ENCODE data around the gene GPR151. TPM values are rescaled to one million over a fixed set of nuclear protein-coding genes. Genes with fewer than 3 reads are reported as not detected.
"Not testable (repeated sequence)": the region's sequence is repeated elsewhere in the genome, so short reads cannot be mapped to it uniquely, and the experiment has no call there.

GPR151 gene
- polyA plus RNA-seq (2013, experiment 1 of 2; ENCODE audit: insufficient read length): not detected
- polyA plus RNA-seq (2013, experiment 2 of 2; ENCODE audit: insufficient read length): not detected

GRCh38 chr5:146516151-146516475 is at the start of gene GPR151:
Gene GPR151, minus strand, starts transcription at chr5:146516190. Its CDS starts 77 bp downstream, at chr5:146516113.
- DNase-seq: no peak

GRCh38 chr5:146564007-146564762 is 48.2 kb upstream of the GPR151 start:
- no peak for DNase-seq

GRCh38 chr5:146562461-146562860 is 46.5 kb upstream of the GPR151 start:
- DNase-seq: no peak

- peak; percentile 31 for DNase-seq
These were observed 45.7 kb upstream of the GPR151 start for GRCh38 chr5:146561711-146562110.

- DNase-seq: peak; percentile 81
These were observed 44.3 kb upstream of the GPR151 start for GRCh38 chr5:146560205-146560812.

- DNase-seq: not testable (repeated sequence)
These were observed 40.9 kb upstream of the GPR151 start for GRCh38 chr5:146556884-146557283.

GRCh38 chr5:146553446-146553845 is 37.5 kb upstream of the GPR151 start:
- DNase-seq: no peak

GRCh38 chr5:146549615-146550014 is 33.6 kb upstream of the GPR151 start:
- DNase-seq: no peak

GRCh38 chr5:146548781-146549449 is 32.9 kb upstream of the GPR151 start:
- no peak for DNase-seq

- no peak for DNase-seq
These were observed 28.2 kb upstream of the GPR151 start for GRCh38 chr5:146544232-146544631.

- peak; percentile 48 for DNase-seq
These were observed 26.2 kb upstream of the GPR151 start for GRCh38 chr5:146541958-146542849.

GRCh38 chr5:146540414-146540813 is 24.4 kb upstream of the GPR151 start:
- peak; percentile 38 for DNase-seq

- no peak for DNase-seq
These were observed 24.0 kb upstream of the GPR151 start for GRCh38 chr5:146539973-146540372.

- no peak for DNase-seq
These were observed 22.4 kb upstream of the GPR151 start for GRCh38 chr5:146538432-146538831.

GRCh38 chr5:146533882-146534281 is 17.9 kb upstream of the GPR151 start:
- no peak for DNase-seq

GRCh38 chr5:146533260-146533857 is 17.4 kb upstream of the GPR151 start:
- peak; percentile 51 for DNase-seq

- DNase-seq: no peak
These were observed 14.0 kb upstream of the GPR151 start for GRCh38 chr5:146529984-146530383.

GRCh38 chr5:146528236-146528635 is 12.2 kb upstream of the GPR151 start:
- DNase-seq: no peak

- DNase-seq: no peak
These were observed 11.8 kb upstream of the GPR151 start for GRCh38 chr5:146527785-146528184.

GRCh38 chr5:146523698-146524097 is 7.7 kb upstream of the GPR151 start:
- DNase-seq: no peak

GRCh38 chr5:146521403-146522106 is 5.6 kb upstream of the GPR151 start:
- no peak for DNase-seq
